GM23338 (cell line): ENCODE results near the gene ATXN7.

Source experiments
- EZH2phosphoT487 ChIP-seq: fragments of 200-600 bp; sonication (generic); IDR thresholded peaks from one replicate; pipeline ENCODE4 v1.8.1; 2018; ENCODE audit warnings: antibody characterized with exemption; ENCODE audit not compliant: unreplicated experiment
- TF ChIP-seq, protein P1 (sequence below), 2 experiments: fragments of 200-600 bp in 1 of 2; sonication (generic) in 1 of 2; conservative IDR thresholded peaks; 2 replicates each; pipeline versions ENCODE4 v1.5.1 to v1.6.1; 2016 to 2017; ENCODE audit warnings: antibody characterized with exemption in 2 of 2, low read depth in 2 of 2, mild to moderate bottlenecking in 2 of 2, moderate library complexity in 1 of 2

DNA sequence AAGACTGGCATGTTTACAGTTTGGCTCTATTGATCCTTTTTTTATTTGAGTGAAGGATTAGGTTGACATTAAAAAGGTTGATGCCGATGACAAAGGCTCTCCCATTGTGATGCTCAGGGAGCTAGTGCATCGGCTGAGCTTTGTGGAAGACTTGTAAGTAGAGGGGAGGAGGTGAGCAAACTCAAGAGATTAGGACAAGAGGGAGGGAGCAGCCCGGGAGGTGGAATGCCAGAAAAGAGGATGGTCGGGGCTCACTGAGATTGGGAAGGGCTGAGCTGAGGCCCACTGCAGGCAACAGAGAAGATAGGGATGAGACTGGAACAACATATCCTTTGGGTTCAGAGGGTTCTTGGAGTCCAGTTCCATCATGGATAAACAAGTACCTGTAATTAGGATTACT, 186.2 kb downstream of the ATXN7 start:
- TF ChIP-seq, protein P1, sequence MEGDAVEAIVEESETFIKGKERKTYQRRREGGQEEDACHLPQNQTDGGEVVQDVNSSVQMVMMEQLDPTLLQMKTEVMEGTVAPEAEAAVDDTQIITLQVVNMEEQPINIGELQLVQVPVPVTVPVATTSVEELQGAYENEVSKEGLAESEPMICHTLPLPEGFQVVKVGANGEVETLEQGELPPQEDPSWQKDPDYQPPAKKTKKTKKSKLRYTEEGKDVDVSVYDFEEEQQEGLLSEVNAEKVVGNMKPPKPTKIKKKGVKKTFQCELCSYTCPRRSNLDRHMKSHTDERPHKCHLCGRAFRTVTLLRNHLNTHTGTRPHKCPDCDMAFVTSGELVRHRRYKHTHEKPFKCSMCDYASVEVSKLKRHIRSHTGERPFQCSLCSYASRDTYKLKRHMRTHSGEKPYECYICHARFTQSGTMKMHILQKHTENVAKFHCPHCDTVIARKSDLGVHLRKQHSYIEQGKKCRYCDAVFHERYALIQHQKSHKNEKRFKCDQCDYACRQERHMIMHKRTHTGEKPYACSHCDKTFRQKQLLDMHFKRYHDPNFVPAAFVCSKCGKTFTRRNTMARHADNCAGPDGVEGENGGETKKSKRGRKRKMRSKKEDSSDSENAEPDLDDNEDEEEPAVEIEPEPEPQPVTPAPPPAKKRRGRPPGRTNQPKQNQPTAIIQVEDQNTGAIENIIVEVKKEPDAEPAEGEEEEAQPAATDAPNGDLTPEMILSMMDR (conservative IDR thresholded peaks at IDR 0.05; ENCODE audit: low read depth in 2 of 2): no peak
- TF ChIP-seq EZH2phosphoT487: no peak
